Right lobe of liver (tissue), 6 donors: Measurements from ENCODE around the gene GUK1. TPM values are rescaled to one million over a fixed set of nuclear protein-coding genes. Genes with fewer than 3 reads are reported as not detected.

ENCODE experiments used
- ATAC-seq, 4 donors: fragments of 200-7000 bp; cut with Tn5 transposase; one replicate each; pipeline ENCODE4 v1.9.1; 2020; ENCODE audit warnings: mild to moderate bottlenecking in 4 of 4, moderate library complexity in 4 of 4
- DNase-seq, 3 donors: peaks; one replicate each; pipeline ENCODE4 v3.0.0-alpha.2; 2020
- H3K27ac ChIP-seq, 3 donors: fragments of 200-600 bp; one replicate each; pipeline ENCODE4 v1.8.0; 2022
- H3K27me3 ChIP-seq, 2 donors: fragments of 200-600 bp; one replicate each; pipeline ENCODE4 v1.8.0; 2022
- H3K36me3 ChIP-seq, 4 donors: fragments of 200-600 bp; sonication (generic) in 1 of 4; one replicate each; pipeline versions ENCODE4 v1.5.1 to v1.8.0; 2017 to 2022; ENCODE audit warnings: control low read depth in 1 of 4
- H3K4me1 ChIP-seq, 4 donors: fragments of 200-600 bp; sonication (generic) in 1 of 4; one replicate each; pipeline versions ENCODE4 v1.5.1 to v1.8.0; 2017 to 2022; ENCODE audit warnings: control low read depth in 1 of 4
- H3K4me3 ChIP-seq, 3 donors: fragments of 200-600 bp; one replicate each; pipeline ENCODE4 v1.8.0; 2022
- H3K9me3 ChIP-seq, 4 donors: fragments of 200-600 bp; sonication (generic) in 1 of 4; one replicate each; pipeline versions ENCODE4 v1.5.1 to v1.8.0; 2017 to 2022; ENCODE audit warnings: control low read depth in 1 of 4
- CTCF ChIP-seq, 4 donors: fragments of 200-600 bp in 3 of 4; fragments of 450-650 bp in 1 of 4; IDR thresholded peaks; one replicate each; pipeline versions ENCODE4 v1.5.1 to v1.8.0; 2016 to 2022; ENCODE audit warnings: antibody characterized with exemption in 4 of 4, mild to moderate bottlenecking in 2 of 4
- POLR2A ChIP-seq: fragments of 450-650 bp; IDR thresholded peaks from one replicate; pipeline ENCODE4 v1.6.1; 2017; ENCODE audit warnings: antibody characterized with exemption, mild to moderate bottlenecking
- WGBS: methylation state at CpG from one replicate; pipeline ENCODE4 v1.1.6; 2018; ENCODE audit warnings: low coverage, low lambda C conversion rate; ENCODE audit not compliant: insufficient coverage; ENCODE audit errors: missing lambda C conversion rate; 5-methylcytosine and 5-hydroxymethylcytosine counted together
- intact Hi-C, 2 donors: fragments of 100-400 bp; cut with DNase I; formaldehyde crosslinking; loops; one replicate each; pipeline versions ENCODE4 v1.11.2 to v1.14.1; 2022
- total RNA-seq, 6 experiments: library from RNA; depleted of rRNA in 2 of 6; stranded (reverse); fragments of >200 nt in 2 of 6; fragmentation: NEBNext Ultra II Directional in 3 of 6; extraction: Animal tissue kit (Norgen Biotek cat#: 25700) in 3 of 6; gene quantifications; one replicate each; pipeline versions ENCODE4 v1.1.0 to v1.2.4, GENCODE V29; 2016 to 2023
- donor health status: DM: no; HTN: yes; CAD: no.
- donor health status: DM: no; HTN: no; CAD: no.
- donor health status: DM: no; HTN: no; CAD: no.
- donor health status: DM: no; HTN: yes; CAD: no.
- donor health status: DM: no; HTN: yes; CAD: no.

GUK1 gene
- total RNA-seq, 6 experiments from 2014 or later, result 78.0 to 235 (median 108) TPM

- intact Hi-C loops, result no loop called here
- DNase-seq (no peak), ATAC-seq (peak in 2 of 4 donors; percentile 17 to 36)
- no peaks in the 10 kb centered on the region for H3K9me3 ChIP-seq
- WGBS, result 61% methylated on average over 6 of the region's 12 CpGs
- no peaks in the 10 kb centered on the region for H3K4me1 ChIP-seq
- H3K27ac ChIP-seq, result peak overlapping the region in 1 of 3 donors; percentile 31
- no peaks in the 10 kb centered on the region for H3K27me3 ChIP-seq
- no peak for TF ChIP-seq CTCF (IDR thresholded peaks at IDR 0.05)
- no peak for TF ChIP-seq POLR2A
- H3K36me3 ChIP-seq, result peaks cover 0 to 4% (median 0%) of the 10 kb centered on the region in 4 donors
- H3K4me3 ChIP-seq, result no peak overlapping the region
Observed at GRCh38 chr1:228178737-228179684, 38.9 kb downstream of the GUK1 start.

- no peaks in the 10 kb centered on the region for H3K36me3 ChIP-seq
- WGBS, result 83% methylated on average over 4 of the region's 4 CpGs
- H3K9me3 ChIP-seq, result no peaks in the 10 kb centered on the region
- TF ChIP-seq CTCF (IDR thresholded peaks at IDR 0.05) (peak; percentile 9 to 24 (median 21)), POLR2A (no peak)
- no peak overlapping the region for H3K4me3 ChIP-seq
- no peaks in the 10 kb centered on the region for H3K27me3 ChIP-seq
- no peaks in the 10 kb centered on the region for H3K4me1 ChIP-seq
- DNase-seq, result no peak
- no peak overlapping the region for H3K27ac ChIP-seq
- peak in 1 of 4 donors; percentile 38 for ATAC-seq
- intact Hi-C loops, result no loop called here
Observed at GRCh38 chr1:228180271-228180958, 40.3 kb downstream of the GUK1 start.

GRCh38 chr1:228180959-228181644 lies 41.0 kb downstream of the GUK1 start:
- TF ChIP-seq CTCF (IDR thresholded peaks at IDR 0.05), result no peak
- TF ChIP-seq POLR2A, result no peak
- H3K27ac ChIP-seq, result no peak overlapping the region
- DNase-seq, result no peak
- H3K36me3 ChIP-seq, result no peaks in the 10 kb centered on the region
- no peak overlapping the region for H3K4me3 ChIP-seq
- intact Hi-C loops, result no loop called here
- no peak for ATAC-seq
- H3K4me1 ChIP-seq, result no peaks in the 10 kb centered on the region
- H3K9me3 ChIP-seq, result no peaks in the 10 kb centered on the region
- H3K27me3 ChIP-seq, result no peaks in the 10 kb centered on the region
- WGBS, result 90% methylated on average over 2 of the region's 7 CpGs

DNA sequence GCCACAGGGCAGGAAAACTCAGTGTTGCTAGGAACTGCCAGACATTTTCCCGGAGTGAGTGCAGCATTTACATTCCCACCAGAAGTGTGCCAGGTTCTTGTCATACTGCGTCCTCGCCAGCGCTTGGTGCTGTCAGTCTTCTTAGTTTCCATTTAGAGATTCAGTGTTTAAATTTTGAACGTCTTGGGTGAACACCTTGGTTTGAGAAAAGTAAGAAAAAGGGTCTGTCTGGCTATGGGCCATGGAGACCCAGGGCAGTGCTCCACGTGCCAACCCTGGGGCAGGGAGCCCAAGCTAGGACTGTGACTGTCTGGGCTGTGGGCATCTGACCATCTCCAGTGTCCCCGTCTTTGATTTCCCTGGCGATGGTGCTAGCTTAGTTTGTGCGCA lies 41.6 kb downstream of the GUK1 start:
- 94% methylated on average over 9 of the region's 9 CpGs for WGBS
- H3K36me3 ChIP-seq, result no peaks in the 10 kb centered on the region
- no peak for ATAC-seq
- H3K4me1 ChIP-seq, result no peaks in the 10 kb centered on the region
- TF ChIP-seq CTCF (IDR thresholded peaks at IDR 0.05) (no peak), POLR2A (no peak)
- H3K9me3 ChIP-seq, result no peaks in the 10 kb centered on the region
- DNase-seq, result no peak
- H3K4me3 ChIP-seq, result no peak overlapping the region
- no peaks in the 10 kb centered on the region for H3K27me3 ChIP-seq
- intact Hi-C loops, result no loop called here
- no peak overlapping the region for H3K27ac ChIP-seq
